Loucy (cell line): ENCODE data around the gene KCNF1.

Experiments
- H2AFZ ChIP-seq: fragments of 200-600 bp; sonication (generic); 2 replicates; pipeline ENCODE4 v1.6.0; 2016; ENCODE audit warnings: antibody characterized with exemption, mild to moderate bottlenecking, low read length, moderate library complexity
- H3F3A ChIP-seq: fragments of 200-600 bp; 2 replicates; pipeline ENCODE4 v1.6.0; 2016; ENCODE audit warnings: antibody characterized with exemption, low read depth, mild to moderate bottlenecking
- H3K27me3 ChIP-seq: fragments of 200-600 bp; sonication (generic); 2 replicates; pipeline ENCODE4 v1.6.1; 2014; ENCODE audit warnings: low read length, mild to moderate bottlenecking; ENCODE audit not compliant: insufficient read depth, poor library complexity, severe bottlenecking
- H3K36me3 ChIP-seq: fragments of 200-600 bp; sonication (generic); 2 replicates; pipeline ENCODE4 v1.6.1; 2016; ENCODE audit warnings: low read length; ENCODE audit not compliant: insufficient read depth
- H3K4me1 ChIP-seq: fragments of 200-600 bp; sonication (generic); 2 replicates; pipeline ENCODE4 v1.5.1; 2014; ENCODE audit warnings: low read length, mild to moderate bottlenecking; ENCODE audit not compliant: insufficient read depth, poor library complexity, severe bottlenecking
- H3K4me2 ChIP-seq: fragments of 200-600 bp; sonication (generic); 2 replicates; pipeline ENCODE4 v1.6.0; 2014; ENCODE audit warnings: antibody characterized with exemption, low read length, low read depth, mild to moderate bottlenecking; ENCODE audit not compliant: poor library complexity, severe bottlenecking
- H3K4me3 ChIP-seq: fragments of 200-600 bp; sonication (generic); 2 replicates; pipeline ENCODE4 v1.5.1; 2014; ENCODE audit warnings: low read length, mild to moderate bottlenecking, mixed read lengths; ENCODE audit not compliant: poor library complexity, severe bottlenecking
- H3K79me2 ChIP-seq: fragments of 200-600 bp; sonication (generic); 2 replicates; pipeline ENCODE4 v1.6.1; 2014; ENCODE audit warnings: low read length; ENCODE audit not compliant: insufficient read depth
- H3K9ac ChIP-seq: fragments of 200-600 bp; sonication (generic); 2 replicates; pipeline ENCODE4 v1.6.0; 2014; ENCODE audit warnings: mild to moderate bottlenecking, low read depth, low read length, moderate library complexity; ENCODE audit not compliant: poor library complexity, severe bottlenecking
- H3K9me2 ChIP-seq: fragments of 200-600 bp; sonication (generic); replicated peaks from 2 replicates; pipeline ENCODE4 v1.6.1; 2016; ENCODE audit warnings: low read depth, low read length, mixed read lengths
- H3K9me3 ChIP-seq: fragments of 200-600 bp; sonication (generic); 2 replicates; pipeline ENCODE4 v1.6.1; 2014; ENCODE audit warnings: mild to moderate bottlenecking, antibody characterized with exemption, low read length, low read depth; ENCODE audit not compliant: insufficient read depth
- H4K20me1 ChIP-seq: fragments of 200-600 bp; sonication (generic); 2 replicates; pipeline ENCODE4 v1.6.0; 2014; ENCODE audit warnings: antibody characterized with exemption, low read length, mild to moderate bottlenecking; ENCODE audit not compliant: insufficient read depth, poor library complexity, severe bottlenecking
- CTCF ChIP-seq: fragments of 200-600 bp; sonication (generic); conservative IDR thresholded peaks from 2 replicates; pipeline ENCODE4 v1.5.1; 2014; ENCODE audit warnings: mild to moderate bottlenecking, antibody characterized with exemption, low read length
- EZH2phosphoT487 ChIP-seq: fragments of 200-600 bp; IDR thresholded peaks from 2 replicates; pipeline ENCODE4 v1.6.1; 2018; ENCODE audit warnings: antibody characterized with exemption, mild to moderate bottlenecking, moderate library complexity, borderline replicate concordance

Gene KCNF1

GRCh38 chr2:10931710-10932255, 20.0 kb downstream of the KCNF1 start:
- H2AFZ ChIP-seq, result no peak overlapping the region
- H3K36me3 ChIP-seq, result no peaks in the 10 kb centered on the region
- no peaks in the 10 kb centered on the region for H3K9me2 ChIP-seq
- H3K4me2 ChIP-seq, result no peak overlapping the region
- H3K9me3 ChIP-seq, result no peaks in the 10 kb centered on the region
- no peak overlapping the region for H3K4me3 ChIP-seq
- H3K79me2 ChIP-seq, result no peaks in the 10 kb centered on the region
- no peak overlapping the region for H3K9ac ChIP-seq
- no peak for TF ChIP-seq EZH2phosphoT487
- no peak for TF ChIP-seq CTCF
- no peaks in the 10 kb centered on the region for H3F3A ChIP-seq
- H3K4me1 ChIP-seq, result no peaks in the 10 kb centered on the region
- H3K27me3 ChIP-seq, result no peaks in the 10 kb centered on the region
- no peaks in the 10 kb centered on the region for H4K20me1 ChIP-seq

GRCh38 chr2:10932345-10933151, 20.8 kb downstream of the KCNF1 start:
- H2AFZ ChIP-seq, result no peak overlapping the region
- H3K27me3 ChIP-seq, result no peaks in the 10 kb centered on the region
- H3K9ac ChIP-seq, result no peak overlapping the region
- H3K9me2 ChIP-seq, result no peaks in the 10 kb centered on the region
- TF ChIP-seq EZH2phosphoT487, result no peak
- no peaks in the 10 kb centered on the region for H3K79me2 ChIP-seq
- H3K4me2 ChIP-seq, result no peak overlapping the region
- H3K9me3 ChIP-seq, result no peaks in the 10 kb centered on the region
- H4K20me1 ChIP-seq, result no peaks in the 10 kb centered on the region
- no peaks in the 10 kb centered on the region for H3K36me3 ChIP-seq
- H3K4me3 ChIP-seq, result no peak overlapping the region
- H3K4me1 ChIP-seq, result no peaks in the 10 kb centered on the region
- no peaks in the 10 kb centered on the region for H3F3A ChIP-seq

- Histone ChIP-seq H3K9ac (no peak overlapping the region), H3K4me2 (no peak overlapping the region), H3K27me3 (no peaks in the 10 kb centered on the region), H3K79me2 (no peaks in the 10 kb centered on the region), H3K4me3 (no peak overlapping the region), H3F3A (no peaks in the 10 kb centered on the region), H3K9me2 (no peaks in the 10 kb centered on the region), H4K20me1 (no peaks in the 10 kb centered on the region), H3K36me3 (no peaks in the 10 kb centered on the region), H3K4me1 (no peaks in the 10 kb centered on the region), H2AFZ (no peak overlapping the region), H3K9me3 (no peaks in the 10 kb centered on the region)
- no peak for TF ChIP-seq EZH2phosphoT487
- TF ChIP-seq CTCF, result no peak
Measured at GRCh38 chr2:10933700-10934225, 22.0 kb downstream of the KCNF1 start.
